Activated CD8-positive, alpha-beta memory T cell treated with anti-CD3 and anti-CD28 coated beads for 36 hours (primary cell): ENCODE data around the gene PARG. TPM values are rescaled to one million over a fixed set of nuclear protein-coding genes. Genes with fewer than 3 reads are reported as not detected.
"Not testable (repeated sequence)": the region's sequence is repeated elsewhere in the genome, so short reads cannot be mapped to it uniquely, and the experiment has no call there.

Experiments used
- CTCF ChIA-PET: fragments of 350-600 bp; sonication (Branson Sonifier 250); formaldehyde crosslinking; loops from one replicate; lab custom pipeline; 2021; ENCODE audit warnings: antibody characterized with exemption; lab: Charles Lee
- POLR2A ChIA-PET: fragments of 350-600 bp; sonication (Branson Sonifier 250); formaldehyde crosslinking; loops from one replicate; lab custom pipeline; 2021; ENCODE audit warnings: antibody characterized with exemption; lab: Charles Lee
- total RNA-seq, 2 experiments: library from RNA; stranded (reverse); gene quantifications; one replicate each; pipeline ENCODE4 v1.2.3, GENCODE V29; 2021

Gene PARG
- total RNA-seq, 2 experiments from 2014 or later: 33.1 to 36.5 TPM

GRCh38 chr10:49908290-49909080 is 33.3 kb downstream of the PARG start:
- CTCF ChIA-PET, POLR2A ChIA-PET: not testable (repeated sequence)

GRCh38 chr10:49903829-49904228 is 38.0 kb downstream of the PARG start:
- POLR2A ChIA-PET, CTCF ChIA-PET: not testable (repeated sequence)

GRCh38 chr10:49900406-49900805 is 41.4 kb downstream of the PARG start:
- POLR2A ChIA-PET, CTCF ChIA-PET: not testable (repeated sequence)

GRCh38 chr10:49899999-49900398 is 41.8 kb downstream of the PARG start:
- POLR2A ChIA-PET, CTCF ChIA-PET: not testable (repeated sequence)

GRCh38 chr10:49890025-49890424 is 51.8 kb downstream of the PARG start:
- POLR2A ChIA-PET, CTCF ChIA-PET: not testable (repeated sequence)

GRCh38 chr10:49884739-49885331 is 57.0 kb downstream of the PARG start:
- CTCF ChIA-PET, POLR2A ChIA-PET: not testable (repeated sequence)

- POLR2A ChIA-PET, CTCF ChIA-PET: not testable (repeated sequence)
Observed at GRCh38 chr10:49883852-49884251, 58.0 kb downstream of the PARG start.

GRCh38 chr10:49882327-49882726 is 59.5 kb downstream of the PARG start:
- POLR2A ChIA-PET, CTCF ChIA-PET: not testable (repeated sequence)

GRCh38 chr10:49872740-49873139 is 69.1 kb downstream of the PARG start:
- CTCF ChIA-PET, POLR2A ChIA-PET: not testable (repeated sequence)

GRCh38 chr10:49871462-49871861 is 70.4 kb downstream of the PARG start:
- CTCF ChIA-PET, POLR2A ChIA-PET: not testable (repeated sequence)

- CTCF ChIA-PET, POLR2A ChIA-PET: not testable (repeated sequence)
Observed at GRCh38 chr10:49859933-49860332, 81.9 kb downstream of the PARG start.

GRCh38 chr10:49858697-49859382 is 83.0 kb downstream of the PARG start:
- POLR2A ChIA-PET, CTCF ChIA-PET: not testable (repeated sequence)

GRCh38 chr10:49849520-49849919 is 92.3 kb downstream of the PARG start:
- CTCF ChIA-PET, POLR2A ChIA-PET: not testable (repeated sequence)

GRCh38 chr10:49844775-49845595 is 96.8 kb downstream of the PARG start:
- POLR2A ChIA-PET: no interaction called here
- CTCF ChIA-PET: no interaction called here

- CTCF ChIA-PET: not testable (repeated sequence)
Observed at GRCh38 chr10:49842333-49842628, 99.5 kb downstream of the PARG start.

GRCh38 chr10:49841615-49842332 is 100.1 kb downstream of the PARG start:
- POLR2A ChIA-PET: no interaction called here
- CTCF ChIA-PET: no interaction called here

More at GRCh38 chr10:49842333-49842628, 99.5 kb downstream of the PARG start:
- POLR2A ChIA-PET: not testable (repeated sequence)

GRCh38 chr10:49837685-49838084 is 104.1 kb downstream of the PARG start:
- ChIA-PET POLR2A (no interaction called here), CTCF (no interaction called here)

- CTCF ChIA-PET: no interaction called here
- POLR2A ChIA-PET: no interaction called here
Observed at GRCh38 chr10:49837051-49837478, 104.8 kb downstream of the PARG start.

- CTCF ChIA-PET: no interaction called here
- POLR2A ChIA-PET: no interaction called here
Observed at GRCh38 chr10:49834976-49835375, 106.9 kb downstream of the PARG start.
